Measurements from ENCODE around the gene XPA.

GRCh38 chr9:97704345-97704677, 7.2 kb upstream of the XPA start:
- TF ChIP-seq TAF1 (CRISPR knock-in tag; IDR thresholded peaks at IDR 0.05) (no peak), ZNF12 (CRISPR knock-in tag; IDR thresholded peaks at IDR 0.05) (no peak), POLR2A (IDR thresholded peaks at IDR 0.05; ENCODE audit: insufficient read depth in 1 of 2, low read depth in 2 of 2, low read length in 2 of 2) (no peak), ZNF879 (CRISPR knock-in tag; IDR thresholded peaks at IDR 0.05) (no peak), CTCF (CRISPR knock-in tag; IDR thresholded peaks at IDR 0.05) (no peak), RXRB (CRISPR knock-in tag; IDR thresholded peaks at IDR 0.05; ENCODE audit: borderline replicate concordance) (no peak), TMF1 (CRISPR knock-in tag; IDR thresholded peaks at IDR 0.05; ENCODE audit: low read depth) (no peak), KDM1A (CRISPR knock-in tag; IDR thresholded peaks at IDR 0.05) (no peak), HHEX (CRISPR knock-in tag; IDR thresholded peaks at IDR 0.05) (no peak)
- TF ChIP-seq, protein P1, sequence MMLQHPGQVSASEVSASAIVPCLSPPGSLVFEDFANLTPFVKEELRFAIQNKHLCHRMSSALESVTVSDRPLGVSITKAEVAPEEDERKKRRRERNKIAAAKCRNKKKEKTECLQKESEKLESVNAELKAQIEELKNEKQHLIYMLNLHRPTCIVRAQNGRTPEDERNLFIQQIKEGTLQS (CRISPR knock-in tag; IDR thresholded peaks at IDR 0.05): no peak
- TF ChIP-seq, protein P2, sequence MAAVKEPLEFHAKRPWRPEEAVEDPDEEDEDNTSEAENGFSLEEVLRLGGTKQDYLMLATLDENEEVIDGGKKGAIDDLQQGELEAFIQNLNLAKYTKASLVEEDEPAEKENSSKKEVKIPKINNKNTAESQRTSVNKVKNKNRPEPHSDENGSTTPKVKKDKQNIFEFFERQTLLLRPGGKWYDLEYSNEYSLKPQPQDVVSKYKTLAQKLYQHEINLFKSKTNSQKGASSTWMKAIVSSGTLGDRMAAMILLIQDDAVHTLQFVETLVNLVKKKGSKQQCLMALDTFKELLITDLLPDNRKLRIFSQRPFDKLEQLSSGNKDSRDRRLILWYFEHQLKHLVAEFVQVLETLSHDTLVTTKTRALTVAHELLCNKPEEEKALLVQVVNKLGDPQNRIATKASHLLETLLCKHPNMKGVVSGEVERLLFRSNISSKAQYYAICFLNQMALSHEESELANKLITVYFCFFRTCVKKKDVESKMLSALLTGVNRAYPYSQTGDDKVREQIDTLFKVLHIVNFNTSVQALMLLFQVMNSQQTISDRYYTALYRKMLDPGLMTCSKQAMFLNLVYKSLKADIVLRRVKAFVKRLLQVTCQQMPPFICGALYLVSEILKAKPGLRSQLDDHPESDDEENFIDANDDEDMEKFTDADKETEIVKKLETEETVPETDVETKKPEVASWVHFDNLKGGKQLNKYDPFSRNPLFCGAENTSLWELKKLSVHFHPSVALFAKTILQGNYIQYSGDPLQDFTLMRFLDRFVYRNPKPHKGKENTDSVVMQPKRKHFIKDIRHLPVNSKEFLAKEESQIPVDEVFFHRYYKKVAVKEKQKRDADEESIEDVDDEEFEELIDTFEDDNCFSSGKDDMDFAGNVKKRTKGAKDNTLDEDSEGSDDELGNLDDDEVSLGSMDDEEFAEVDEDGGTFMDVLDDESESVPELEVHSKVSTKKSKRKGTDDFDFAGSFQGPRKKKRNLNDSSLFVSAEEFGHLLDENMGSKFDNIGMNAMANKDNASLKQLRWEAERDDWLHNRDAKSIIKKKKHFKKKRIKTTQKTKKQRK (IDR thresholded peaks at IDR 0.05; ENCODE audit: low read length): no peak

Data from HepG2 (cell line).